ENCODE results near the gene COL6A3.
A peak's percentile ranks its signal among the peaks of the same experiment; 100 is the strongest.
"Not testable (repeated sequence)": the region's sequence is repeated elsewhere in the genome, so short reads cannot be mapped to it uniquely, and the experiment has no call there.

COL6A3 gene

GRCh38 chr2:237418300-237418699 lies 4.3 kb upstream of the COL6A3 start:
- DNase-seq, result no peak

DNA sequence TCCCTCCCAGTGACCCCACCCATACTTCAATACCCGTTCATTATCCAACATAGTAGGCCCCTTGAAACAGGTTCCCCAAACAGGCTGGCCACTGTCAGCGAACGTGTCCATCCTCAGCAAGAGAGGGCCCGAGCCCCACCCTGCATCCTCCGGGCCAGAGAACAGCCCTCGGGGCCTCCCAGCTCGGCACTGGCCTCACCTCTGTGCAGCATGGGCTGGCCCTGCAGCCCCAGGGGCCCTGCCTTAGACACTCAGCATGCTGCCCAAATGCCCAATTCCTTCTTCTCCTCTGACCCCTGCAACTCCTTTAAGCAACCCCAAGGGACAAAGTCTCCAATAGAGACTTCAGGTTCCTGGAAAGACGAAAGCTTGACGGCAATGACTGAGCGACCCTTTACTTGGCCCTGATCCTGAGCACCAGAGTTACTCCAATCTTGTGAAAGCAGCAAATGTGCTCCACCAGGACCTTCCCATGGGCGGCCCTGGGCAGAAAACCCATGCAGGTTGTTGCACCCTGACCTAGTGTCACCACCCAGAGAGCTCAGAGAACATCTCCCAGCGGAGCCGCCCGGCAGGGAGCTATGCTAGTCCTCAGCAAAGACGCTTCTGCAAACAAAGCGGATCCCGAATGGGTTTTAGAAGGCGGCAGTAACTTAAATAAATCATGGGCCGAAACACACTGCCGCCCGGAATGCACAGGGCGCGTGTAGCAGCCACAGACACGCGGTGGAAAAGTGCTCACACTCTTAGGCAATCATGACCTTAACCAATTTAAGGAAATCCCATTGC lies 782 bp downstream of the COL6A3 start:
- no peak for DNase-seq

- DNase-seq, result no peak
Measured at GRCh38 chr2:237412646-237412987, 1.3 kb downstream of the COL6A3 start.

GRCh38 chr2:237411683-237412423 lies 2.1 kb downstream of the COL6A3 start:
- no peak for DNase-seq

DNA sequence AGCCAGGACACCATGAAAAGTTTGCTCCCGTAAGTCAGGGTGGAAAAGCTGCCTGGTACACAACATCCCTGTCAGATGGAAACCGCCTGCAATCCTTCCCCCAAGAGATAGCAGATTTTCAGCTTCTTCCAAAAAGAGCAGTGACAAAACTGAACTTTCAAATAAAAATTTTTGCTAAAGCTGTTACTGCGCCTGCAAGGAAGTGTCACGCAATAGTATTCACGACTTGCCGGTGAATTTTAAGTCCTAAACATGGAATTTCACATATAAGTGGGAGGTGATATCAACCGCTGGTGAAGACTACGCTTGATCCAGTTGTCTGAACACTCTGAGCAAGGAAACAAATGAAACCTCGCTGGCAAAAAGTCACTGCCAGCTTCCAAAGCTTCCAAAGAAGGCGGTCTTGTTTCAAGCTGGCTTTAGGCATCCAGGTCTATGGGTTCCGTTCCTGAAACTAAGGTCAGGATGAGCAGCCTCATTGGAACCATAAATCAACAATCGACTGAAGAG lies 2.8 kb downstream of the COL6A3 start:
- peak in 1 of 51 donors; percentile 4 for DNase-seq

- not testable (repeated sequence) for DNase-seq
Measured at GRCh38 chr2:237409263-237409662, 4.7 kb downstream of the COL6A3 start.

DNA sequence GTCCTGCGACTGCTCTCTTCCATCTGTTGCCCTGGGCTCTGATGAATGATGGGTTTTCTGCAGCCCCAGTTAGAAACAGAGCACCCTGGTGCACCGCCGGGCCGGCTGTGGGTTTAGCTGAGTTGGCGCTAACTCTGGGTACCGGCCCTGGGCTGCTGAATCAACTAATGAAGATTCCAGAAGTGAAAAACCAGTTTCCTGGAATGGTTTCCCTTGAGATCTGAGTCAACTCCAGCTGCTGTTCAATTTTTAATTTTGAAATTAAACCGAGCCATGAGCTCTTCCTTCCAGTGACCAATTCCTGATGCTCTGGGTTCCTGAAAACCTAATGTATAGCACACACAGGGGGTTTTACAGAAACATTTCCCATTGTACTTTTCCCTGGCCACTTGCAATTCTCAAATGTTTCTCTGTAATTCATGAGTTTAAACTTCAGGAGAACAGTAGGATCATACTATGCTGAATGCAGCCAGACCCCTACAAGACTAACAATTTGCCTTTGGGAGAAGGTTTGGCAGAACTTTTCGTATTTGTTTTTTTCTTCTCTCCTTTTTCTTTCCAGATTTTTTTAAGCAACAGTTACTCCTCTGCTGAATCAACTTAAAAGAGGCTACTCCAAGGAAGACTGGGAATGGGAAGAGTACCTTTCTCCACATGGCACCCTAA lies 5.5 kb downstream of the COL6A3 start:
- no peak for DNase-seq

- DNase-seq, result no peak
Measured at GRCh38 chr2:237407700-237408099, 6.3 kb downstream of the COL6A3 start.

- DNase-seq, result no peak
Measured at GRCh38 chr2:237406371-237406895, 7.5 kb downstream of the COL6A3 start.

GRCh38 chr2:237405605-237406004 lies 8.4 kb downstream of the COL6A3 start:
- DNase-seq, result no peak

GRCh38 chr2:237405006-237405559 lies 8.9 kb downstream of the COL6A3 start:
- no peak for DNase-seq

GRCh38 chr2:237404413-237404812 lies 9.6 kb downstream of the COL6A3 start:
- no peak for DNase-seq

GRCh38 chr2:237403024-237403882 lies 10.7 kb downstream of the COL6A3 start:
- DNase-seq, result no peak

GRCh38 chr2:237400199-237400598 lies 13.8 kb downstream of the COL6A3 start:
- no peak for DNase-seq

GRCh38 chr2:237397072-237397471 lies 16.9 kb downstream of the COL6A3 start:
- DNase-seq, result no peak

- DNase-seq, result no peak
Measured at GRCh38 chr2:237393523-237393922, 20.4 kb downstream of the COL6A3 start.

DNA sequence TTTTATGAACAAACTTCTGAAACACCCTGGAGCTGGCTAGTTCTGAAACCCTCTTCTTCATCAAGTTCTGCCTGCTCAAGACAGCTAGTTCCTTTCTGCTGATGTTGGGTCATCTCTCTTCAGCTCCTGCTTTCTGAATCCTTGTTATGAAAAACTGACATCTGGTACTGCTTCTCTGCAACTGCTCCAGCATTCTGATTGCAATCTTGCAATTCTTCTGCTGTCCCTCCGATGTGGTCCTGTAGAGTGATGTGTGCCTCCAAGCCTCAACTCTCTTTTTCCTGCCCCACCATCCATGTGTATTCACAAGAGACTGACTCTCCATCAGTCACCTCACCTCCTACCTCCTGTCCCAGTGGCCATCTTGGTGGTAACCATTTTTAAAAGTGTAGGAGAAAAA lies 21.8 kb downstream of the COL6A3 start:
- no peak for DNase-seq

DNA sequence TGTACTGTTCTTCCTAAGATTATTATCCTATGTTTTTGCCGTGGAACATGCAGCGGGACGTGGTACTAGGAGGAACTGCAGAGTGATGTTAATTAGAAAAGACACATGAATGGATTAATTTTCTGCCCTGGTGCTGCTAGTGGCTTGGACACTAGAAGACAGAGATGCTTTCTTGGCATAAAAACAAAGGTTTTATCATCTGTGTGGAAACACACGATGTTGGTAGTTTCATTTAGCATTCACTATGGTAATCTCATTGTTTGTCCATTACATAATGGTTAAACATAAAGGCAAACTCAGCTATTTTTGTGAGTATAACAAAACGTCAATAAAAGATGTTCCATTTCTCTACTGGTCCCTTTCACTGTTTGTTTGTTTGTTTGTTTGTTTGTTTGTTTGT lies 22.8 kb downstream of the COL6A3 start:
- DNase-seq, result no peak

DNA sequence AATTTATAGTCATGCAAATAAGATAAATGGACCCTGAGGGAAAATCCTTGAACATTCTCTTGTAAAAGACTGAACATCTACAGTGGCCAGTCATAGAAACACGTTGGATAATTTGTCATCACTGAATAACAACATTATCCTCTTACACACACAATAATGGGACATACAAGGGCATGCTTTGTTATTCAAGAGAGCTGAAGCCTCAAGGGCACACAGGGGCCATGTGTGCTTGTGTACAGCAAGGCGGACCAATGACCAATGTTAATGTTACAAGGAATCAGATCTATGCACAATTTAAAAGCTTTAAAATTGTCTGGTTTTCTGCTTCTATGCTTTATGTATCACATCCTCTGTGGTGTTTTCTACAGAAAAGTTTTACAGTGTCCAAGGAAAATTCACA lies 23.7 kb downstream of the COL6A3 start:
- peak in 7 of 51 donors; percentile 2 to 24 (median 6) for DNase-seq

DNA sequence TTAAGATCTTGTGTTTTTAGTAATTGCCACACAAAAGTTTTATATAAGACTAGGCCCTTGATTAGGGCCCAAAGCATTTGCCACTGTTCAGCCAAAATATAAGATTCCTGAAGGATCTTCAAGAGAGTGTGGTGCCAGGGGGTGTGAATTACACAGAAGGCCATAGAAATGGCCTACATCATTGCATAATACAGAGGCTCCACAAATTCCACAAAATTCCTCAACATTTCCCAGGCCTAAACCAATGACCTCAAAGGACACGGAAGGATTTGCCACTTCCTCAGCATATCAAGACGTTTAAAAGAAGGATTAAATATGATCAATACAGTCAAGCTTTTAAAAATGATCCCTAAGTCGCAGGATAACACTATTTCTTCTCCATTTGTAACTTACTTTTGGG lies 24.1 kb downstream of the COL6A3 start:
- no peak for DNase-seq

- DNase-seq, result no peak
Measured at GRCh38 chr2:237388036-237388435, 25.9 kb downstream of the COL6A3 start.

Measured in hypothalamus (tissue), 51 donors.